Measurements from ENCODE around the gene FHOD3.

DNA sequence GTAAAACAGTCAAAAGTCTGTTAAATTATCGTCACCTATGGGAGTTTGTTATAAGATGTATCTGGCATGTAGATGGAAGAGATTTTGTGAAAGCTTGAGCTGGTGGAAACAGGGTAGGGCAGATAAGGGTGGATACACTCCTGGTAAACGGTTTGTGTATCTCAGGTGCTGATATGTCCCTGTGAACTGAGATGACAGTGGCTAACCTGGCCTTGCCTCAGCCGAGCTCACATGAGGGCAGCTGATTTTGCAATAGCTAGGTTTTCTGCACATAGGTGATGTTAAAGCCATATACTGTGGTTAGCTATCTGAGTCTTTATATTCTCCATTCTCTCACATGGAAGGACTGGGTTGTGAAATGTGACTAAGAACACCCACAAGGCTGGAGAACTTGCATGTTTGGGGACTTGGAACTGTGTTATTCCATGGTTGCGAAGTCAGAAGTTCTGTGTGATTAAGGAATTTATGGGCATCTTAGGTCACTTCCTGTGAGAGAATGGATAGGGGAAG, 326.2 kb downstream of the FHOD3 start:
- TF ChIP-seq, protein P1, sequence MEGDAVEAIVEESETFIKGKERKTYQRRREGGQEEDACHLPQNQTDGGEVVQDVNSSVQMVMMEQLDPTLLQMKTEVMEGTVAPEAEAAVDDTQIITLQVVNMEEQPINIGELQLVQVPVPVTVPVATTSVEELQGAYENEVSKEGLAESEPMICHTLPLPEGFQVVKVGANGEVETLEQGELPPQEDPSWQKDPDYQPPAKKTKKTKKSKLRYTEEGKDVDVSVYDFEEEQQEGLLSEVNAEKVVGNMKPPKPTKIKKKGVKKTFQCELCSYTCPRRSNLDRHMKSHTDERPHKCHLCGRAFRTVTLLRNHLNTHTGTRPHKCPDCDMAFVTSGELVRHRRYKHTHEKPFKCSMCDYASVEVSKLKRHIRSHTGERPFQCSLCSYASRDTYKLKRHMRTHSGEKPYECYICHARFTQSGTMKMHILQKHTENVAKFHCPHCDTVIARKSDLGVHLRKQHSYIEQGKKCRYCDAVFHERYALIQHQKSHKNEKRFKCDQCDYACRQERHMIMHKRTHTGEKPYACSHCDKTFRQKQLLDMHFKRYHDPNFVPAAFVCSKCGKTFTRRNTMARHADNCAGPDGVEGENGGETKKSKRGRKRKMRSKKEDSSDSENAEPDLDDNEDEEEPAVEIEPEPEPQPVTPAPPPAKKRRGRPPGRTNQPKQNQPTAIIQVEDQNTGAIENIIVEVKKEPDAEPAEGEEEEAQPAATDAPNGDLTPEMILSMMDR (IDR thresholded peaks at IDR 0.05) = no peak
- TF ChIP-seq POLR2AphosphoS5 (IDR thresholded peaks at IDR 0.05; ENCODE audit: low read depth, low read length) (no peak), SIN3A (IDR thresholded peaks at IDR 0.05; ENCODE audit: borderline replicate concordance, insufficient read depth, low read depth, low read length) (no peak), TCF7L2 (IDR thresholded peaks at IDR 0.05; ENCODE audit: low read depth, low read length) (no peak)
- TF ChIP-seq, protein P2, sequence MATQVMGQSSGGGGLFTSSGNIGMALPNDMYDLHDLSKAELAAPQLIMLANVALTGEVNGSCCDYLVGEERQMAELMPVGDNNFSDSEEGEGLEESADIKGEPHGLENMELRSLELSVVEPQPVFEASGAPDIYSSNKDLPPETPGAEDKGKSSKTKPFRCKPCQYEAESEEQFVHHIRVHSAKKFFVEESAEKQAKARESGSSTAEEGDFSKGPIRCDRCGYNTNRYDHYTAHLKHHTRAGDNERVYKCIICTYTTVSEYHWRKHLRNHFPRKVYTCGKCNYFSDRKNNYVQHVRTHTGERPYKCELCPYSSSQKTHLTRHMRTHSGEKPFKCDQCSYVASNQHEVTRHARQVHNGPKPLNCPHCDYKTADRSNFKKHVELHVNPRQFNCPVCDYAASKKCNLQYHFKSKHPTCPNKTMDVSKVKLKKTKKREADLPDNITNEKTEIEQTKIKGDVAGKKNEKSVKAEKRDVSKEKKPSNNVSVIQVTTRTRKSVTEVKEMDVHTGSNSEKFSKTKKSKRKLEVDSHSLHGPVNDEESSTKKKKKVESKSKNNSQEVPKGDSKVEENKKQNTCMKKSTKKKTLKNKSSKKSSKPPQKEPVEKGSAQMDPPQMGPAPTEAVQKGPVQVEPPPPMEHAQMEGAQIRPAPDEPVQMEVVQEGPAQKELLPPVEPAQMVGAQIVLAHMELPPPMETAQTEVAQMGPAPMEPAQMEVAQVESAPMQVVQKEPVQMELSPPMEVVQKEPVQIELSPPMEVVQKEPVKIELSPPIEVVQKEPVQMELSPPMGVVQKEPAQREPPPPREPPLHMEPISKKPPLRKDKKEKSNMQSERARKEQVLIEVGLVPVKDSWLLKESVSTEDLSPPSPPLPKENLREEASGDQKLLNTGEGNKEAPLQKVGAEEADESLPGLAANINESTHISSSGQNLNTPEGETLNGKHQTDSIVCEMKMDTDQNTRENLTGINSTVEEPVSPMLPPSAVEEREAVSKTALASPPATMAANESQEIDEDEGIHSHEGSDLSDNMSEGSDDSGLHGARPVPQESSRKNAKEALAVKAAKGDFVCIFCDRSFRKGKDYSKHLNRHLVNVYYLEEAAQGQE (IDR thresholded peaks at IDR 0.05; ENCODE audit: insufficient read depth in 1 of 2, low read depth in 2 of 2, low read length in 1 of 2) = no peak

Data from Panc1 (cell line).